GM23248 (cell line): ENCODE results near the gene KIFC3.

Source experiments
- EZH2 ChIP-seq: fragments of 200-600 bp; sonication (generic); IDR thresholded peaks from 2 replicates; pipeline ENCODE4 v1.6.1; 2018; ENCODE audit warnings: antibody characterized with exemption, mild to moderate bottlenecking; ENCODE audit not compliant: insufficient read depth, poor library complexity, severe bottlenecking
- EZH2phosphoT487 ChIP-seq: fragments of 200-600 bp; sonication (generic); IDR thresholded peaks from 2 replicates; pipeline ENCODE4 v1.6.1; 2018; ENCODE audit warnings: antibody characterized with exemption, moderate library complexity, mild to moderate bottlenecking, low read depth; ENCODE audit not compliant: insufficient read depth

- TF ChIP-seq EZH2 (no peak), EZH2phosphoT487 (no peak)
These were observed 35.2 kb upstream of the KIFC3 start for GRCh38 chr16:57837305-57838125.
